Activated T-cell treated with anti-CD3 and anti-CD28 coated beads for 48 hours (primary cell): ENCODE data around the gene POLE3.
"Not testable (repeated sequence)": the region's sequence is repeated elsewhere in the genome, so short reads cannot be mapped to it uniquely, and the experiment has no call there.

ENCODE experiments used
- DNase-seq: peaks from one replicate; pipeline ENCODE4 v3.0.0-alpha.2; 2020; ENCODE audit warnings: low read depth

POLE3 gene

DNA sequence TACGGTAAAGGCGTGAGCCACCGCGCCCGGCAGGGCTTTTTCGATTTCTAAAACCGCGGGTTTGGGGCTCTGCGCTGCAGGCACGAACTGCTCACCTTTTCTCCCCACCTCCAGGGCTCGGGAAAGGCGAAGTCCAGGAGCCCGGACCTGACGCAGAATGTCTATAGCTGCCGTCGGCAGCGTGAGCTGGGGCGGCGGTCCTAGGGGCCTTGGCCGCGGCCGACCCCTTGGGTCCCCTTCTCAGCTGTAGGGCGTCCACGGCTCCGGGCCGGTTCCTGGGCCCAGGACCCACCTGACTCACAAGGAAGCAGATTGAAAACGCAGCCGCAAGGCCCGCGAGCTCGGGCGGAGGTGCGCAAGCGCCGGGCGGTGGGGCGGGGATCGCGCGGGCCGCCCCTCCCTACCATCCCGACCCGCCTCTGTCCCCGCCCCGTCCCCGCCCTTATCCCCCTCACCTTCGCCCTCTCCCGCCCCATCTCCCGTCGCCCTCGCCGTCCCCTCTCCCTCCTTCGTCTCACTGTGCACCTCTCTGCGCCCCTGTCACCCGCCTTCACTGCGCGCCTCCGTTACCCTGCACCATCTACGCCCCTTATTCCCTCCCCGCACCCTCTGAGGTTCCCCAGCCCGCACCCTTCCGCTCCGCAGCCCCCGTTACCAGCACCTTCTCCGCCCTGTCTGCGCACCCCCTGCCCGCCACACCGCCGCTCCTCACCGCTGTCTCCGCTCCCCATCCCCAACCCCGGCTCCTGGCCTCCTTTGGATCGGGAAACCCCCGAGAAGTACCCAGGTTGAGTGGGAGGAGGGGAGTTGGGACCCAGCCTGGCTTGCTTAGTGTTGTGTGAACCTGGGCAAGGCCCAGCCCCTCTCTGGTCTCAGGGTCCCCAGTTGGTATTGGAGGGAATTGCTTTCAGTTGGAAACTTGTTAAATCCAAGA, 33.6 kb downstream of the POLE3 start, which contains the start of gene HDHD3:
Gene HDHD3 (minus strand): TSS at position 353 of the 934 bp plus-strand sequence. CDS start 2,632 bp downstream, outside the sequence.
- peak; percentile 71 for DNase-seq

DNA sequence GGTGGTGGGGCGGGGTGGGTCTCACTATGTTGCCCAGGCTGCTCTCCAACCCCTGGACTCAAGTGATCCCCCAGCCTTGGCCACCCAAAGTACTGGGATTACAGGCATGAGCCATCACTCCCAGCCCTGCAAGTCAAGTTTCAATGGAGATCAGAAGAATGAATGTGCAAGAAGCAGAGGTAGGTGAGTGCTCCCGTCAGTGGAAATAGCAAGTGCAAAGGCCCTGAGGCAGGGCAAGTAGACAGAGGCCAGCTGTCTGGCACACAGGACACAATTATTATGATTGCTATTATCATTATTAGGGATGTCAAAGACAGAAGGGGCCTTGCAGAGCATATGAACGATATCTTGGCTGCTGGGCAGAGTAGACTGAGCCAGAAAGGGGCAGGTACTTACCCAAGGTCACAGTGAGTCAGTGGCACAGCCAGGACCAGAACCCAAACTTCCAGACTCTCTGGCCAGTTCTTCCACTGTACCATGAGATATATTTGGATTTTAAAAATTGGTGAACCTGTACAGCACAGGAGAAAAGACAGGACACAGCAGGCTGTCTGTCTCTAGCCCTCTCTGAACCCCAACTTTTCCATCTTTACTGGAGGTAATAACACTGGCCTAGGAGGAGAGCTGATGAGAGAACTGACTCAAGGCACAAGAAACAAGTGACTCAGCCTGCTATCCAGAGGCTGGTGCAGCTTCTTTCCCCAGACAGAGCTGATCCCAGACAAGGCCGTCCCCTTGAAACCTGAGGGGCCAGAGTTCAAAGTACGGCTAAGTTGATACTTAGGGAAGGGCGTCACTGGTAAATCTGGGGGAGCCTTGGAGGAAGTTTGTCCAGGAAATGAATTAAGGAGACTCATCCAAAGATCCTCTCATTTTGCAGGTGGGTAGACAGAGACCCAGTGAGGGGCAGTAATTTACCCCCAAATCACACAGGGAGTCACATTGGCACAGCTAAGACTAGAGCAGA, 35.1 kb downstream of the POLE3 start:
- DNase-seq = peak; percentile 8

DNA sequence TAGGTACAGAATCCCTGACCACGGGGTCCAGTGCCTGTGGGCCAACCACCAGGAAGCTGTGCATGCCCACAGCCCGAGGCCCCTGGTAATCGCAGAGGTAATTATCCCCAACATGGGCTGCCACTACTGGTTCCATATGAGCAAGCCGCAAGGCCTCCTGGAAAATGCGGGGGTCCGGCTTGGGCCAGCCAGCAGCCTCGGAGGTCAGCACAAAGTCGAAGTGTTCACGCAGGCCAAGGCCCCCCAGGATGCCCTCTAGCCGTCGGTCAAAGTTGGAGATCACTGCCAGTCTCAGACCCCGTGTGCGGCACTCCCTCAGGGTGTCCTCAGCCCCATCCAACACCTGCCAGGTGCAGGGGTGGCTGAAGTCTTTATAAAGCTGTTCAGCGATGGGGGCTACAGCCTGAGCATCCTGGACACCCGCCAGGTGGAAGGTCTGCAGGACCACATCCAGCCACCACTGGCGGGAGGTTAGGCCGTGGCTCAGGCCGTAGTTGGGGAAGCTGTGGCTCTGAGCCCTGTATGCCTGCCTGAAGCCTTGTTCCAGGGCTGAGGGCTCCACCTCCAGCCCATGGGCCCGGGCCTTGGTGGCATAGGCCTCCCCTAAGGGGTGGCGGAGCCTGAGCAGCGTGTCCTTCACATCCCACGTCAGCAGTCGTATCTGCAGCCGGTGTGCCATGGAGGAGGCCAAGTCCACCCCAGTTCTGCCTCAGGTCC, 36.6 kb downstream of the POLE3 start:
- DNase-seq = no peak

DNA sequence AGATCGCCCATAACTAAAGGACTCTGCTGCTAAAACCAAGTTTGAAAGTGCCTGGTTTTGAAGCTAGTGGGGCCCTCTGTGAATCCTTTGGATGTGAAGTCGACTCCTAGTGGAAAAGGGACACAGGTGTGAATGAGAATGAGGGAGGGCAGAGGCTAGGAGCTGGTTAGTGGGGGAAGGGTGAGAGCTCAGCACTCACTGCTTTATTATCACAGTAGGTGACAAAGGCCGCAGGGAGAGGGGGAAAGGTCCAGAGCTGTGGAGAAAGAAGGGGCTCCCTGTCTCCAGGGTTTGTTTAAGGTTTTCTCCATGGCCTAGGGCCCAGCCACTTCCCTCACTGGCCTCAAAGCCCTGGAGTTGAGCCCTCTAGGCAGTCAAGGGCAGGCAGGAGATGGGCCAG, 37.2 kb downstream of the POLE3 start:
- DNase-seq = no peak

DNA sequence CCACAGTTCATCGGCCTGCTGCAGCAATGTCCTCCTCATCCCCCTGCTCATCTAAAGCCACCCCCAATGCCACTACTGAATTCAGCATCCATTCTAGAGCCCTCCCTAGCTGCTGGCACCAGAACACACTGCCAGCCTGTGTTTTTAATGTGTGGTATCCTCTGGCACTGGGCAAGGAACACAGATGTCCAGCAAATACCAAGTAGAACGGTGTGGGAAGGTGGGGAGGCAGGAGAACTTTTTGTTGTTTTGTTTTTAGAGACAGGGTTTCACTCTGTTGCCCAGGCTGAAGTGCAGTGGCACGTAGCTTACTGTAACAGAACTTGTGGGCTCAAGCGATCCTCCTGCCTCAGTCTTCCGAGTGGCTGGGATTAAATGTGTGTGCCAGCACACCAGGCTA, 38.4 kb downstream of the POLE3 start:
- no peak for DNase-seq

DNA sequence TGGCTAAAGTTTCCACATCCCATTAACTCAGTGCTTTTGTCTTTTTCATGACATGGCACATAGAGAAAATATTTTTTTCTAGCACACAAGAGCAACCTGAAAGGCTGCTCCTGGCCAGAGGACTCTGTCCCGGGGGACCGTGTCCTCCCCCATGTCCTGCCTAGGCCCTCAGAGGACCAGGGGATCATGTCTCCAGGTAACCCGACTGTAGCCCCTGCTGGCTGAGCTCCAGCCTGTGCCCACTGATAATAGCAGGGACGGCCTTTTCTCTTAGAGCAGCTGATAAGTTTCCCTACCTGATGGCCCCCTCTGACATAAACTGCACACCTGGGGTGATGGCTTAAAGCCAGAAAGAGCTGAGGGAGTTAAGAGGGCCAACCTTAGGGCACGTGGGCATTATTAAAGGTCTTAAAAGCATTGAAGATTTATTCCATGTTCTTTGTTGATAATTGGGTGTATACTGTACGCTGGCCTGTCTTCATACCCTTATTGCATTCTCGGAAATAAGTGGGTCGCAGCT, 39.6 kb downstream of the POLE3 start:
- DNase-seq = no peak

DNA sequence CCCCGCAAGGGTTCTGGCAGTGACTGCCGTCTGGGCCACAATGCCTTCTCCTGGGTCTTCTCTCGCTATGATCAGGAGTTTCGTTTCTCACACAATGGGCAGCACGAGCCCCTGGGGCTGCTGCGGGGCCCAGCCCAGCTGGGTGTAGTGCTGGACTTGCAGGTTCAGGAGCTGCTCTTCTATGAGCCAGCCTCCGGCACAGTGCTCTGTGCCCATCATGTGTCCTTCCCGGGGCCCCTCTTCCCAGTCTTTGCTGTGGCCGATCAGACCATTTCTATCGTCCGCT, 40.7 kb downstream of the POLE3 start:
- no peak for DNase-seq

DNA sequence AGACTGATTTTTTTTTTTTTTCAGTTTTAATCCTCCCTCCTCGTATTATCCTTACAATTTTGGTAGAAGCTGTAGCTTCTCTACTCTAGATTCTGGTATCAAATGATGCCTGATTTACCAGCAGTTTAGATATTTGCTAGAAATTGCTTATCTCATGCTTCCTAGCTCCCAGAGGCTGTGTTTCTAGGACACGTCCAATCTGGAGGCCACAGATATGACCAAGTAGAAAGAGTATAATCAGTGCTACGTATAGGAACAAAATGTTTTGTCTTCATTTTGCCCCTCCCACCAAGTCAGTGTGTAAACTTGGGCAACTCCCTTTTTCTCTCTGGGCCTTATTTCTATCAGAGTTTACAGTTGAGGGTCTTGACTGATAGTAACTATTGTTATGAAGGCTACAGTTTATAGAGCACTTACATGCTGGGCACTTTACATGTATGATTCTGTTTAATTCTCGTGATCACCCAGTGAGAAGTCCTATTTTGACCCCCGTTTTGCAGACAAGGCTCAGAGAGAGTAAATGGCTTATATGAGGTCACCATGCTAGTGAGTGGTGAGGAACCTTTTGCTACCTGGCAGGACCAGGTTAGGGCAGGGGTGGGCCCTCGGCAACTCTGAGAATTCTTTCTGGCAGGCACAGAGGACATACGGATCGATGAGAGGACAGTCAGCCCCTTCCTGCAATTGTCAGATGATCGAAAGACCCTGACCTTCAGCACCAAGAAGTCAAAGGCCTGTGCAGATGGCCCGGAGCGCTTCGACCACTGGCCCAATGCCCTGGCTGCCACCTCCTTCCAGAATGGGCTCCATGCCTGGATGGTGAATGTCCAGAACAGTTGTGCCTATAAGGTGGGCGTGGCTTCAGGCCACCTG, 41.3 kb downstream of the POLE3 start:
- DNase-seq = no peak

DNA sequence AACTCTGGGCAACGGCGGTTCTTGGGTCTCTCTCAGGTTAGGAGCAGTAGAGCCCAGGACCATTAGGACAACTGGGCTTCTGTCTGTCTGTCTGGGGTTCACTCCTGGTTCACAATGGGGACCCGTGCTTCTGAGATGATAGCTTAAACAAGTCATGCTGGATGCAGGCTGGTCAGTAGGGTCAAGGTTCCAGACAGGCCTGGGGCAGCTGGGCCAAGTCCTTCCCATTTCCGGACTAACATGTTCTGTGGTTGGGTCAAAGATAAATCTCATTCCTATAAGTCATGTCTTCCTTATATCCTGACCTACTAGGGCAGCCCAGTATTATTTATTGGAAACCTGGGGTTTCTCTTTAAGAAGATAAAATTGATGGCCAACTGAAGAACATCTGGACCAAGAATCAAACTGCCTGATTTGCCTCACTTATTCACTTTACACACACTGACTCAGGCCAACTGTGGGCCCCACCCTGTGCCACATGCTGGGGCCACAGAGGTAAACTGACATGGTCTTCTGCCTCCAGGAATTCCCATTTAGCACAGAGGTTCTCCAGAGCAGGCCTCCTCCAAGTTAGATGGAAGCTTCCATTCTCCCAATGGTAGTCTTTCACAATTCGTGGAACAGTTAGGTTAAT, 42.0 kb downstream of the POLE3 start:
- DNase-seq = no peak

DNA sequence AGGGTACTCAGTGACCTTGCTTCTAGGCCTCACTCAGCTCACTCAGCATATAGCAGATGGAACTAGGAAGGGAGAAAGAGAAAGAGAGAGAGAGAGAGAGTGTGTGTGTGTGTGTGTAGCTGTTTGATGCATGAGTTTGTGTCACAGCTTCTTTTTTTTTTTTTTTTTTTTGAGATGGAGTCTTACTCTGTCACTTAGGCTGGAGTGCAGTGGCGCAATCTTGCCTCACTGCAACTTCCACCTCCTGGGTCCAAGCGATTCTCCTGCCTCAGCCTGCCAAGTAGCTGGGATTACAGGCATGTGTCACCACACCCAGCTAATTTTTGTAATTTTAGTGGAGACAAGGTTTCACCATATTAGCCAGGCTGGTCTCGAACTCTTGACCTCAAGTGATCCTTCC, 44.8 kb downstream of the POLE3 start:
- not testable (repeated sequence) for DNase-seq

DNA sequence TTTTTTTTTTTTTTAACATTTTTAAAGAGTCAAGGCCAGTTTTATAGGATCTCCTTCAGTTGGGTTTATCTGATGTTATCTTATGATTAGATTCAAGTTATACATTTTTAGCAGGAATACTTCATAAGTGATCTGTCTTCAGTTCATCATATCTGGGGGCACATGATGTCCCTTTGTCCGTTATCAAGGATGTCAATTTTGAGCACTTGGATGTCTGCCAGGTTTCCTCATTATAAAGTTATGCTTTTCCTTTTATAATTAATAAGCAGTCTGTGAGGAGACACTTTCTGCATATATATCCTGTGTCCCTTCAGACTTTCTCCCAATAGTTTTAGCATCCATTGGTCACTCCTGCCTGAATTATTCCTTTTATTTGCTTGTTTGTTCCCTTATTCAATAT, 45.5 kb downstream of the POLE3 start:
- DNase-seq = no peak

DNA sequence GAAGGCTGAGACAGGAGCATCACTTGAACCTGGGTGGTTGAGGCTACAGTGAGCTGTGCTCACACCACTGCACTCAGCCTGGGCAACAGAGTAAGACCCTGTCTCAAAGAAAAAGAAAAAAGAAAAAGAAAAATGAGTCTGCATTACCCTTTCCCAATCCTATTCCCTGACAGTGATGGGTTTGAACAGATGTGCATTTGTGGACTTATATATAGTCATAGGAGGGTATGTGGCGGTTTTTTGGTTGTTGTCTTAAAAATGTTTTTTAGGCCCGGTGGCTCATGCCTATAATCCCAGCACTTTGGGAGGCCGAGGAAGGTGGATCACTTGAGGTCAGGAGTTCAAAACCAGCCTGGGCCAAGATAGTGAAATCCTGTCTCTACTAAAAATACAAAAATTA, 47.1 kb downstream of the POLE3 start:
- no peak for DNase-seq

DNA sequence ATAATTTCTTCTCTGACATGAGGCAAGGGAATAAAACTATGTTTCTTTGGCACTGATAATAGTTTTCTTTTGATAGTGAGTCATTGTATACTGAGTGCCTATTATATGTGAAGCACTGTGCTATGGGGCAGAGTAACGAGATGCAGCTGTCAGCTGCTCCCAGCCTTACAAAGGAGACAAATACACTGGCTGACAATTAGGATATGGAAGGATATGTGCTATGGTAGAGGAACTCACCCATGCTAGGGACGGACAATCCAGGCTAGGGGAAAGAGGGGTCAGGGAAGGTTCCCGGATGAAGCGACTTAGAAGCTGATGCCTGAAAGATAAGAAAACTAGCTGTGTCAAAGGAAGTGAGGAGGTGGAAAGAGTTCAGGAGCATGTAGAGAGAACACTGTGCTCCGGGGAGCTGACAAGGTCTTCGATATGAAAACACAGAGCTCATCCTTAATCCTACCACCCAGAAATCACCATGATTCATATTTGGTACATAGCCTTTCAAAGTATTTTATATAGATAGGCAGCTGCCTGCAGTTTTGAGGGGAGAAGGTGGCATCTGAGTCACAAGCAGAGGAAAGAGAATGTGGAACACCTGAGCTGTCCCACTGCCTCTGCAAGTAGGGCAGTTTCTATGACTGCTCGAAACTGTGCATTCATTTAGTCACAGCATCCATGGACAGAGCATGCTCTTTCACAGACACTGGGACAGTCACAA, 49.0 kb downstream of the POLE3 start:
- peak; percentile 34 for DNase-seq

DNA sequence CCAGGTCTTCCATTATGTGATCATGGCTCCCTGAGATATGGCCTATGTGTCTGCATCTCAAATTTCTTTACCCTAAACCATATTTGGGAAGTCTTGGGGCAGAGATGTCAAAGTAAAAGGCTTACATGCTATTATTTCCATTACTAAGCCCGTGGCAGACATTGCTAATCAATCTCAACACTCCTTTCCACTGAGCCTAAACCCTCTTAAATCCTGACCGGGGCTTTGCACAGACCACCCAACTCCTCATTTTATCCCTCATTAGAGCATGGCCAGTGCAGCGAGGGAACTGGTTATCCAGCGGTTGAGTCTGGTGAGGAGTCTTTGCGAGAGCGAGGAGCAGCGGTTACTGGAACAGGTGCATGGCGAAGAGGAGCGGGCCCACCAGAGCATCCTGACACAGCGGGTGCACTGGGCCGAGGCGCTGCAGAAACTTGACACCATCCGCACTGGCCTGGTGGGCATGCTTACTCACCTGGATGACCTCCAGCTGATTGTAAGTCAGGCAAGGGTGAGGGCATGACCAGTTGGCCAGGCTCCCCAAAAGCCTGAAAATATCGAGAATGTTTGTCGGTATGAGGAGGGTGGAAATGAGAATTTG, 50.1 kb downstream of the POLE3 start:
- no peak for DNase-seq

DNA sequence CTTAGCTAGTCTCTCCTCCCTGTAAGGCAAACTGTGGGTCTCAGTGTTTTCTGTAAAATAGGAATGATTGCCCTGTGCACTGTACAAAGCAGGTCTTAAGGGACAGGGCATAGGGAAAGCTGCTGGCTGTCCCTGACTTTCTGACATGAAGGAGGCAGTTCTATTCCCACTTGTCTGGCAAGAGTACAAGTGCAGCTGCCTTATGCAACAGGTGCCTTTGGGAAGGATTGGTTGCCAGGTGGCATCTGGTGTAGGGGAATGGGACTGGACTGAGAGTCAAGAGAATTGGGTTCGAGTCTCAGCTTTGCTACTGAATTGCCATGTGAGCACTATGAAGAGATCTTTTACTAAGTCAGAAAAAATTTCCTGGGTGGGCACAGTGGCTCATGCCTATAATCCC, 51.1 kb downstream of the POLE3 start:
- no peak for DNase-seq
